Stimulated activated CD4-positive, alpha-beta T cell treated with anti-CD3 and anti-CD28 coated beads, Interleukin-4, amount 100 ng/mL, for 4 hours (primary cell): ENCODE measurements around the gene CWF19L2.
"Not testable (repeated sequence)": the region's sequence is repeated elsewhere in the genome, so short reads cannot be mapped to it uniquely, and the experiment has no call there.

ENCODE experiments used
- DNase-seq, 2 experiments: peaks; one replicate each; pipeline ENCODE4 v3.0.0-alpha.2; 2020

Gene CWF19L2

DNA sequence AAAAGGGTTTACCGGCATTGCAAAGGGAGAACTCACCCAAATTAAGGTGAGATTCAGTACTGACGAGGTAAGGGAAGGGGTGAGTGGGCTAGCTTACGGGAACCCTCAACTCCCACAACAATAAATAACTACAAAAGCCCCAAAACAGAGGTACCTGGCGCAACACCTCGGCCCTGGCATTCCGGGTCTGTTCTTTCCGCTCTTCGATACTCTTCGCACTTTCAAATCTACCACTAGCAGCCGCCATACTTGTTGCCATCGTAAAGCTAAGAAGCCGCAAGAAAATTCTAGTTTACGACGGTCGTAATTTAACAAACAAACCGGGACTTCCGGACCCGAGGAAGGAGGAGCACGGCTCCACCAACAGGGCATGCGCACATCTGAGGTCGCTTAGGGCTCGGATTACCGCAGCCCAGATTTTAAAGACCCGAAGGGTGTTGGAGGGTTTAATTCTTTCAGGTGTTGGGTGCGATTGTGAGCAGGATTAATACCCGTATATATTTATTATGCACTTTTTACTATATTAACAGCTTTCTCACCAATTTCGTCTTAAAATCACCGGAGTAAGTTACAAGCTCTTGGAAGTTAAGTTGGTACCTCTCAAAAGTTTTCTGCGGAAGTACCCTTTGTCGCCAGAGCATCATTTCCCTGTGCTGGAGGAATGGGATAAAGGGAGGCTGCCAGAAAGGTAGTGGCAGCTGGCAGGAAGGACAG, at the start of gene CWF19L2:
Gene CWF19L2, minus strand, starts transcription at position 268 of the 714 bp plus-strand sequence. Its CDS starts 9 bp downstream, at position 259.
- peak; percentile 78 to 88 for DNase-seq

DNA sequence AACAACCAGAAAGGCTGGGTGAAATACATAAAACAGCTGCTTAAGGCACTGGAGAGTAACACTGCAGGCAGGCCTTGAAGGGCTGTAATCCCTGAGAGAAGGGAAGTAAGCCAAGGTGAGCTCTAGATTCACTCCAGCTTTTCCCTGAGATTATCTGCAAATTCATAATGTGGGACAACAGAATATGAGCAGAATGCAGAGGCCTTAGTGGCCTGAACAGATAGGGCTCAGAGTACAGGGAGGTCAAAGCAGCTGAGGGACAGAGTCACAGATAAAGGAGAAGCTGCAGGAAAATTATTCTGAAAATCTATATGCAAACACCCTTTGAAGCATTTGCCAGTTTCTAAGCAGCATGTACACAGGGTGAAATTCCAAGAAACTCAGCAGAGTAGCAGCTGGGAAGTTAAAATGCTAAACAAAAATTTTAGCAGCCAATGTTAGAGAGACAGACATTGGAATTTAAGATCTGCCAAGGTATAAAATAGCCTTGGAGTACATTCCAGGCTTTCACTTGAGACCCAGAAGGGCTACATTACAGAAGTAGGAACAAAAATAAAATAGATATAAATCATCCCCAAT, 48.1 kb upstream of the CWF19L2 start:
- DNase-seq: no peak

DNA sequence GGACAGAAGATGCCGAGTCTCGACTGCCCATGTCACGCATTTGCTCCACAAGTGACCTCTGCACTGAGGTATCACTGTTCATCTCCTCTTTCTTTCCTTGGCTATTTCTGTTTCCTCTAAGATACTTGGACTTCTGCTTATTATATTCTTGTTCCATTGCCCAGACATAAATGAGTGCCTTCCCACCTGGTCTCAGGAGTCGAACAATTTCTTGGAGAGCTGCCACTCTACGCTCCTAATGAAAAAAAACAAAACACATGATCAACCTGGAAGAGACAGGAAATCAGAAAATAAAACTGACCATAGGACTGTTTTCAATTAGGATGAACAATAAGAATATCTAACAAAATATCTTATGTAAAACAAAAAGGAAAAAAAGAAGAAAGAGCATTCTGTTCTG, 47.4 kb upstream of the CWF19L2 start:
- no peak for DNase-seq

DNA sequence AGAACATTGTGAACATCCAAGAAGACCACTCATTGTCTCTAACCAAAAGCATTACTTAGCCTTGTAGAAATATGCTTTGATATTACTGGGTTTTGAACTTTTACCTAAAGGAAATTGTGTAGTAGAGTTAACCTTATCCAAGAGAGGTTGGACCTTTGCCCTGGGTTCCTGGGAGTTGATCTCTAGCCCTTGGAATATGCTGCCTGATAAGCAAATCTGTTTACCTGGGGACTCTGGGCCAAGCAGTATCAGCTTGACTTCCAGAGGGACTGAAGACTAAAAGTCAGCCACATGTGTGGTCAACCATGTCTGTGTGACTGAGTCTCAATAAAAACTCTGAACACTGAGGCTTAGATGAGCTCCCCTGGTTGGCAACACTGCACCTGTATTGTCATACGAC, 44.1 kb upstream of the CWF19L2 start:
- DNase-seq: no peak

DNA sequence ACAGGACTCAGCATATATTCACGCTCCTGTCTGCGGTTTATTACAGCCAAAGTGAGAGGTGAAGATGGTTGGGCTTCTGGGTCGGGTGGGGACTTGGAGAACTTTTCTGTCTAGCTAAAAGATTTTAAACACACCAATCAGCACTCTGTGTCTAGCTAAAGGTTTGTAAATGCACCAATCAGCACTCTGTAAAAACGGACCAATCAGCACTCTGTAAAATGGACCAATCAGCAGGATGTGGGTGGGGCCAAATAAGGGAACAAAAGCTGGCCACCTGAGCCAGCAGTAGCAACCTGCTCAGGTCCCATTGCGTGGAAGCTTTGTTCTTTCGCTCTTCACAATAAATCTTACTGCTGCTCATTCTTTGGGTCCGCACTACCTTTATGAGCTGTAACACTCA, 39.7 kb upstream of the CWF19L2 start:
- DNase-seq: not testable (repeated sequence)

DNA sequence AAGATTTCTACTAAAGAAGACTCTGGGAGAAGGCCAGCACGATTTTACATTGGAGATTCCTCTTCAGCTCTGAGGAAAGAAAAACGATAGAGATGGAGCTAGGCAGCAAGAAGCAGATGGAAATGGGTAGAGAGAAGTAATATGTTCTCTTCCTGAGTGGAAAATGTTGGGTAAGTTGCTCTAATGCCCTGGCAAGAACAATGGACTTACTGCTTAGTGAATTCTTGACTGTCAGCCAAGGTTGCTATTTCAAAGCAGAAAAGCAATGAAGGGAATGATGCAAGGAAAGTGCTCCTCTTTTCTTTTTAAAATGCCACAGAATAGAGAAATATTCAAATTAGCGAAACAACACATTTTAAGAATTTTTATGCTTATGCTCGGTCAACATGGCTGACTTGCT, 38.4 kb upstream of the CWF19L2 start:
- no peak for DNase-seq

DNA sequence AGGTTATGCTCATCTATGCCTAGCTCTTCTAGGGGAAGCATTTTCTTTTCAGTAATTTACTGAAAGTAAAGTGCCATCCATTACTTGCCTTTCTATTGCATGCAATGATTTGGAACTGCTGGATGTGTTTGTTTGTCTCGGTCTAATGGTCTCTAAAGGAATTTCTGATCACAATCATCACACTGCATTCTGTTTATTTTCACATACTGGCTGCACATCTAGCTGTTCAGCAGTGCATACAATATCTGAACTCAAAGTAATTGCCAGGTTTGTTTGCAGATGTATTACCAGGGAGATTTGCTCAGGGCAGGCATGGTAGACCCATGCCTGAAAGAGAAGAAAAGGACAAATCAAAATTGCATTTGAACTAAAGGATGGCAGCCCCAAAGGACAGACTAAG, 36.4 kb upstream of the CWF19L2 start:
- DNase-seq: no peak

DNA sequence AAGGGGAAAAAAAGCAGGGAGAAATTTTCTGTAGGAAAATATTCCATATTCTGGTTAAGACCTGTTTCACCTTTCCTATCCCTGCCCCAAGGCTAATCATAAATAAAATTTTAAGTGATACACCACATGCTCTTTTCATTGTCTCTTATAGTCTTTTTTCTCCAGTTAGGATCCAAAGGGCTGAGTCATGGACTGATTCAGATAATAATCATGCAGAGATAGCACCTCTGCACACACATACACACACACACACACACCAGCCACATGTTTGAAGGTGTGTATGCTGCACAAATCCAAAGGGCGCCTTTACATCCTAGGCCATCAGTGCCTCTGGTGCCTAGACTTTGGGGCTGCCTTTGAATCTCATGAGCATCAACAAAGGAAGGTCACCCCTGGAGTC, 35.5 kb upstream of the CWF19L2 start:
- no peak for DNase-seq

DNA sequence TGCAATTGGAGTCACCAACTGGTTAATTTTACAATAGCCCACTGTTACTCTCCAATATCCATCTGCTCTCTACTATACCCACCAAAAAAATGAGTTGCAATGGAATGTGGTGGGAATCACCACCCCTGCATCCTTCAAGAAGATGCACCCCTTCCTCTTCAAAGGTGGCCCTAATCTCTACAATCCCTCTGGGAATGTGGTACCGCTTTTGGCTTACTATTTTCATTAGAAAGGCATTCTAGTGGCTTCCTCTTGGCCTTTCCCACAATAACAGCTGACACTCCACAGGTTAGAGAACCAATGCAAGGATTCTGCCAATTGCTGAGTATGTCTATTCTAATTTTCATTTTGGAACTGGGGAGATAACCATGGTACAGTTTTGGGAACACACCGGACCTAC, 33.2 kb upstream of the CWF19L2 start:
- DNase-seq: no peak

DNA sequence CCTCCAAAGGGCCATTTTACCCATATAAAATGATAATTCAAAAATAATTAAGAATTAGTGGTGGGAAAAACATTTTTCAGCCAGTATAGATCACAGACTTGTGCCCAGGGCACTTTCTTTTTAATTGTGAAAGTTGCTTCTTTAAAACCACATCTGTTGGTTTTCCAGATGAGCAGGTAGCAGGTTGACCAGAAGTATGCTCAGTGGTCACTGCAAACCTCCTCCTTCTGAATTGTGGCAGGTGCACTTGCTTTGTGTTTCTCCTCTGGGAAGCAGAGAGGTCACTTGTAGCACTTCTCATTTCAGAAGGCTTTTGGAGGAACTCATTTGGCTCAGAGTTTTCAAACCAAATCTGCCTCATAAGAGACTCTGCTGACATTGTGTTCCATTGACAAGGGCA, 24.6 kb upstream of the CWF19L2 start:
- no peak for DNase-seq

DNA sequence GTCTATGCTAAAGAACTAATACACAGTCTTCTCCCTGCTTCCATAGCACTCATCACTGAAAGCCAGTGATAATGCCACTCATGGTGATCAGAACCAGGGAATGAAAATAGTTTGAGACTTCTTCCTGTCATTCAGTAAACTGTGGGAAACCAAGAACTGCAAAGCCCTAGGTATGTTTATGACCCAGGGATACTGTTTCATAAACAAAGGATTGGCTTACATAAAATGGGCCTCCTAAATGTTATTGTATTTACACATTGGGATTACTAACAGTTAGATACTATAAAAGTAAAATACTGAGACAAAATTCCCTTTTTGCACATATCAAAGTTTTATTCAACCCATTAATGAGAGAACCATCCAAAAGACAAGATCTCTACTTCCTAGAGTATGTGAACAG, 21.3 kb upstream of the CWF19L2 start:
- no peak for DNase-seq

DNA sequence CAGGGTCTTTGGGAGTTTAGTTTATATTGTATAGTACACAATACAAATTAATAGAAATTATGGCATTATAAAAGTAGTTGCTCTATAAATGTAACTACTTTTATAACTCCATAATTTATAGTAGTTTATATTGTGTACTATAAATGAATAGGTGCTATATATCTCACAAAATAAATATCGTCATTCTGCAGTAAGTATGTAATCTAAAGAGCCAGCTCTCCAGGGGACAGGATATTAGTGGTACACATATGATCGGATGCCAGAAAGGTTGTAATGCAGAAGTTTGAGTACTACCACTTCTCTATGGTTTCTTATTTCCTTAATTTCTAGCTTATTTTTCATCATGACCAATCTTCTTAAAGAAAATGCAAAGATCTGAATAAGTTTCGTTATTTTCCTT, 20.2 kb upstream of the CWF19L2 start:
- DNase-seq: no peak

DNA sequence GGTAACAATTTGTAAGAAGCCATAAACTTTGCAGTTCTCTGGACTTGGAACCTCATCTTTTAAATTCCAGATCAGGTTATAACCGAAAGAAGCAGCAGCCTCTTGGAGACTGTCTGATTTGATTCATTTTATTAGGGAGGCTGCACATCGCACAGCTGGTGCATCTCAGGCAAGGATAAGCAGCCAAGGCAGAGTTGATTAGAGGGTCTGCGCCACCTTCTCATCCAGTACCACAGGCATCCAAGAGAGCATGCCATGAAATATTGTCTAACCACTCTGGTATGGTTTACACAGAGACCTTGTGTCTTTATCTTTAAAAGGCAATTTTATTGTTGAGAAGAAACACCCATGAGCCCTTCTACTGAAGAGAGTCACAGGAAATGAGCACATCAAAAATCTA, 16.2 kb upstream of the CWF19L2 start:
- no peak for DNase-seq

DNA sequence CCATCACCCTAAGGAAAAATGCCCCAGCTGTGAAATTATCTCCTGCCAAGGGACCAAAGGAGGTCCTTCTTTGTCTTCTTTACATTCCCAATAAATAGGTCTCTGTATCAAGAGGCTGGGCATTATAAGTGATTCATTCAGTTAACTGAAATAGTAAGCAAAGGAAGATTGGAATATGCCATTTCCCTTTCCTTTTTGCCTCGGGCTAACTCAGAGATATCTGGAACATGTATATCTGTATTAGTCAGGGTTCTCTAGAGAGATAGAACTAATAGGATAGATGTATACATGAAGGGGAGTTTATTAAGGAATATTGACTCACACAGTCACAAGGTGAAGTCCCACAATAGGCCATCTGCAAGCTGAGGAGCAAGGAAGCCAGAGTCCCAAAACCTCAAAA, 15.3 kb upstream of the CWF19L2 start:
- DNase-seq: no peak

DNA sequence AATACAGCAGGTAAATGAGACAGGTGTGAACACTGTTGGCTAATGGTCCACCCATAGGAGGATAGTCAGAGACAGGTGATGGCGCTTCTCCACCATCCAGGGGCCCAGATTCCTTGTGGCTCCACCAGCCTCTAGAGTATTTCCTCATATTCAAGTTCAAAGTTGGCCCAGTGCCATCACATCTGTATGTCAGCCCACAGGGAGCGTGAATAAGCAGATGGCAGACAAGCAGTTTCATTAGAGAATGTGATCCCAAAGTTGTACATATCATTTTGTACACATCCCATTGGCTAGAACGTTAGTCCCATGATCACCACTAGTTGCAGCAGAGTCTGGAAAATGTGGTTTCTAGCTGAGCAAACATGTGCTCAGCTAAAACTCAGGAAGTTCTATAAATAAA, 11.0 kb upstream of the CWF19L2 start:
- no peak for DNase-seq

DNA sequence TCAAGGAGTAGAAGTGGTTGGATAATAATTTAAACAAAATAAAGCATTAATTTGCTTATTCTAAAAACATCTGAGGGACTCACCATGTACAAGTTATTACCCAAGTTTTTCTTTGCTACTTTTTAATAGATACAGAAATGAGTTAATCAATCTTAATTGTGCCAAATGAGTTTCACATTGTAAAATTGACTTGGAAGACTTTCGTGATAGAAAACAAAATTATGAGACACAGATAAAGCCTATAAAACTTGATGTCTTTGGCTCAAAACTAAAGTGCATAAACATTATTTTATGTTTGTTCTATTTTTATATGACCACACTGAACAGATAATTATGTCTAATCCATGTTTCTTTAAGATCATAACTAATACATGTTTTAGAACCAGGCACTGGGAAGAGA, 10.1 kb upstream of the CWF19L2 start:
- no peak for DNase-seq

DNA sequence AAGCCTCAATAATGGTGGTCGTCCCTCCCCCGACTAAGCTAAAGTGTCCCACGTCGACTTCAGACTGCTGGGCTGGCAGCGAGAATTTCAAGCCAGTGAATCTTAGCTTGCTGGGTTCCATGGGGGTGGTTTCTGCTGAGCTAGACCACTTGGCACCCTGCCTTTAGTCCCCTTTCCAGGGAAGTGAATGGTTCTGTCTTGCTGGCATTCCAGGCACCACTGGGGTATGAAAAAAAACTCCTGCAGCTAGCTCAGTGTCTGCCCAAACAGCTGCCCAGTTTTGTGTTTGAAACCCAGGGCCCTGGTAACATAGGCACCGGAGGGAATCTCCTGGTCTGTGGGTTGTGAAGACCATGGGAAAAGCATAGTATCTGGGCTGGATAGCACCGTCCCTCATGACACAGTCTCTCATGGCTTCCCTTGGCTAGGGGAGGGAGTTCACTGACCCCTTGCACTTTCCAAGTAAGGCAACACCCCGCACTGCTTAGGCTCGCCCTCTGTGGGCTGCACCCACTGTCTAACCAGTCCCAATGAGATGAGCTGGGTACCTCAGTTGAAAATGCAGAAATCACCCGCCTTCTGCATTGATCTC, 8.7 kb upstream of the CWF19L2 start:
- not testable (repeated sequence) for DNase-seq

DNA sequence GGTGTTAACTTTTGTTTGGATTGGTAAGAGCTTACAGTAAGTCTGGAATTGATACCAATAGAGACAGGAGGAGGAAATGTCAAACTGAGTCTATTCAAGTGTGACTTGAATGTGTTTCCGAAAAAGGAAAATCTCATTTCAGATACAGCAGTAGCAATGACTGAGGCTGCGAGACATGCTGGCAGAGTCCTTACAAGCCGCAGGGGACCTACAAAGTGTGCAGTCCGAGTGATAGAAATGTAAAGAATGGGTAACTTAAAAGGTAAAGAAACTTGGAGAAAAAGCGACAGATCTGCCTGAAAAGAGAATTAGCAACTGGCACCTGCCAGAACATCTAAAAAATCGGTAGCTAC, 444 bp downstream of the CWF19L2 start:
- no peak for DNase-seq

DNA sequence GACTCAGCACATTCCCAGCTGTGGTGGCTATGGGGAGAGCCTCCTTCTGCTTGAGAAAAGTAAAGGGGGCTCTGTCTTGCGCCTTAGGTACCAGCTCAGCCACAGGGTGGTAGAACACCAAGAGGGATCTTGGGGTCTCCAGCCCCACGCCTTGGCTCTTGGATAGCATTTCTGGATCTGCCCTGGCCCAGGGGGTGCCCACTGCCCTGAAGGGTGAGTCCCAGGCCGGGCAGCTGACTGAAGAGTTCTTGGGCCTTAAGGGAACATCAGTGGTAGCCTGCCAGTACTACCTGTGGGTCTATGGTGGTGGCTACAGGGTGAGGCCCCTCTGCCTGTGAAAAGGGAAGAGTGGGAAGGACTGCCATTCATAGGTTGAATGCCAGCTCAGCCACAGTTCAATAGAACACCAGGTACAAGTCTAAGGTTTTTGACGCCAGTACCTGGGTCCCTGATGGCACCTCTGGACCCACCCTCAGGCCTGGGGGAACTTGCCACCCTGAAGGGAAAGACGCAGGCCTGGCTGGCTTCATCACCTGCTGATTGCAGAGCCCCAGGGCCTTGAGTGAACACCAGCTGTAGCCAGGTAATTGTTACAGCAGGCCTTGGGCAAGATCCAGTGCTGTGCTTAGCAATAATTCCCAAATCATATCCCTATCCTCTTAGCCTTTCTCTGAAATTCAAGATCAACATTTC, 3.9 kb downstream of the CWF19L2 start:
- DNase-seq: no peak

DNA sequence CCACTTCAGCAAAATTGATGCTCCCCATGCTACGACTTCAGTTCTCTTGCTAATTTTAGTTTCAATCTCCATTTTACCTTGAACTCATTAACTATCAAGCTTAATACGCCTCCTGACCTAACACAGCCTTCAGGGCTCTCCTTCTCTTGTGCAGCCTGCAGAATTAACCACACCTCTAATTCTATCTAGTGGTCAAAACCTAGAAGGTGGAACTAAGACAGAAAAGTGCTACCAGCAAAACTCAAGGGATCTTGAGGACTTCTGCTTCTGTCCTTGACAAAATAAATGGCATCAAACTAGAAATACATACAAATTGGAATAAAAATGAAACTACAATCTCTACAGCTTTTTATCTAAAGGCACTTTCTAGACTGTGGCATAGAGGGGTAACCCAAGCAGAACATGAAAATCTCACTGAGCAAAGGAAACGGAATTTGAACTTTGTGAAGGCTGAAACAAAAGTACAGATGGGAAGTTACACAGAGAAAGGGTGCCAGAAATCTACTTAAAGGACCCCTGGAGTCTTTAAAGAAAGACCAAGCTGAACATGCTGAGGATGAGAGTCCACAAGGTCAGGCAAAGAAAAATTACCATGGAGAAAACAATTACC, 10.7 kb downstream of the CWF19L2 start:
- no peak for DNase-seq

DNA sequence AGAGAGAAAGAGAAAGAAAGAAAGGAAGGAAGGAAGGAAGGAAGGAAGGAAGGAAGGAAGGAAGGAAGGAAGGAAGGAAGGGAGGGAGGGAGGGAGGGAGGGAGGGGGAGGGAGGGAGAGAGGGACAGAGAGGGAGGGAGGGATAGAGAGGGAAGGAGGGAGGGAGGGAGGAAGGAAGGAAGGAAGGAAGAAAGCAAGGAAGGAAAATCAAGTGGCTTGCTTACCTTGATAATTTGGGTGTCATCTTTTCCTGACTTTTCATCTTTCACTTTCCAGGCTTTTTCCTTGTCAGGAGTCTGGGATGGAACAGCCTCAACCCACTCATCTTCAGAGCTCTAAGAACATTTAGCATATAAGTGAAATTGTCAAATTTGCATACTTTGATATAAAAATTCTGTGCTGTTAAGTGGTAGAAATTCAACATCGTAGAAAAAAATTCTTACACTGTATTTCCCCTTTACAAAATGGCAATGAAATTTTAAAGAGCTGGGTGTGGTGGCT, 14.9 kb downstream of the CWF19L2 start:
- no peak for DNase-seq

DNA sequence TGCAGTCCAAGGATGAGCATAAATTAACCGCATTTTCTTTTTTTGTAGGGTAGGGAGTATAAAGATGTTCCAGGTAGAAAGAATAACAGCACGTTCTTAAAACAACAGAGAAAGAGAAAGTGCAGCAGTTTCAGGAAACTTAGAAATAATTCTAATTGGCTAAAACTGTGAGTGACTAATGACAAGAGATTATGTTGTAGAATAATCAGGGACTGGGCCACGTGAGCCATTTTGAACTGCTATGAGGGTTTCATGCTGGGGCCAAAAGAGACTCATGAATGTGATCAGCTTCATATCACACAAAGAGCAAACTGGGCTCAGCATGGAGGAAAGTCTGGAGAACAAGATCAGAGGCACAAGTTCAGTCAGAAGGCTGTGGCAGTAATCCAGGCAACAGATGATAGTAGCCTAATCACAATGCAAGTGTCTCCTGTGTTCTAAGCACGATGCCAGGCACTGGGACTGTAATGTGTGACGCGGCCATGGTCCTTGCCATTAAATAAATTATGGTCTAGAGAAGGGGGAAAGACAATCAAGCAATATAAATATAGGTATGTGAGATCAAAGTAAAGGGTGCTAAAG, 17.9 kb downstream of the CWF19L2 start:
- no peak for DNase-seq

DNA sequence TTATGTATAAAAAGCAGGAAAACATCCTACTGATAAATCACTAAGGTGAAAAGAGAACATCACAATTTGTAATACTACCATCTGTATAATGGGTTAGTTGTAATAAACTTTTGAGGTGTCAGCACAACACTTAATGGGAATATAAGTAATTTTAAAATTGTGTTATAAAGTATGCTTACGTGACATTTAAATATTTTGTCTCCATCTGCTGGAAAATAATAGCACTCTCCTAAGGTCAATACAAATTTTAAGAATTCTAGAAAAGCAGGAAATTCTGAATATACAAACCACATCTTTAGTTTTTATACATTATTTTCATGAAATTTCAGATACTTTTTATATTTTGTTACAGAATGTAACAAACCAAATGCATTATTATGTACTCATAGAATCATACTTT, 19.5 kb downstream of the CWF19L2 start:
- DNase-seq: no peak
